HG03460 (cell line): ENCODE data around the gene ORMDL1.
"Not testable (repeated sequence)": the region's sequence is repeated elsewhere in the genome, so short reads cannot be mapped to it uniquely, and the experiment has no call there.

Experiments used
- ATAC-seq: cut with Tn5 transposase; IDR thresholded peaks from one replicate; pipeline ENCODE4 v1.9.1; 2021; ENCODE audit not compliant: unreplicated experiment

Gene ORMDL1

DNA sequence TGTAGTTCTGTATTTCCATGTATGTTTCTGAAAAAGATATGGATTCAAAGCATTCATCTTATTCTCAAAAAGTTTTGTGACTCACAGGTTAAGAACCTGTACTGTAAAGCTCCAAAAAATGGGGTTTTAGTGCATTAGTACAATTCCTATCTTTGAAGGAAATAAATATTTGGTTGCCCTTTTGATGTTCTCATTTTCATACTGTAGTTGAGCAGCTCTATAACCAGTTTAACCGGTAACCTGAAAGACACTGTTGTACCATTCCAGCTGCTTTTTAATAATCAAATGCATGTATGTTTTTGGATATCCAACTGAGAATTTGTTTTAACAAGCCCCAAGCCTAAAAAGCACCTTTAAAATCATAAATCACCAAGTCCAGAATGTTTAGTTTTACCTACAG, 11.9 kb downstream of the ORMDL1 start:
- no peak for ATAC-seq

DNA sequence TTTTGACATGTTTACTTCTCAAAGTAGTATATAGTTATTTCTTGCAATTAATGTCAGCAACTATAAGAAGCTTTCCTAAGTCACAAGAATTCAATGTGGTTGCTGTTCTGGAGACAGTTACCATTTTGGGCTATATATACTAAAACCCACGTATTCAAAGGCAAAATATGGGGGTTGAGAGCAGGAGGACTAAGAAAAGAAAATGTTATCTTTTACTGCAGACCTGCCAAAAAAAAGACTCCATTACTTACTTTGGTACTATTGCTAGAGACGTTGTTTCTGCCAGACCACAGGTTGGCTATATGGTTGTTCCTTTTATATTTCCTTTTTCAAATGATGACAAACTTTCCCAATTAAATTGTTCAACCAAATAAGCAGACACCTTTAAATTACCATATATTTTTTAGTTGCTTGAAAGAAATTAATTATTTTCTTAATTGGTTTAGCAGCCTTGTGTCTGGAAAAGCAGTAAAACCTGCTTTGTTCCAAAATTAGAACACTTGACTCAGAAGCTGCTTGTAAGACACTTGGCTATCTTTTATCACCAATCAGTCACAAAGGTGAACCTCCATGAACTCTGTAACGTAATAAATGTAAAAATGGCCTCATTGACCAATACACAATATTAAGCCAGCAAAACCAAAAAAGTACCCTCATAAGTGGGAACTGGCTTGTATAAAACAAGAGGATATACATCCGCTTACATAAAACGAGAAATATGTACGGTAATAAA, 13.4 kb downstream of the ORMDL1 start:
- no peak for ATAC-seq

DNA sequence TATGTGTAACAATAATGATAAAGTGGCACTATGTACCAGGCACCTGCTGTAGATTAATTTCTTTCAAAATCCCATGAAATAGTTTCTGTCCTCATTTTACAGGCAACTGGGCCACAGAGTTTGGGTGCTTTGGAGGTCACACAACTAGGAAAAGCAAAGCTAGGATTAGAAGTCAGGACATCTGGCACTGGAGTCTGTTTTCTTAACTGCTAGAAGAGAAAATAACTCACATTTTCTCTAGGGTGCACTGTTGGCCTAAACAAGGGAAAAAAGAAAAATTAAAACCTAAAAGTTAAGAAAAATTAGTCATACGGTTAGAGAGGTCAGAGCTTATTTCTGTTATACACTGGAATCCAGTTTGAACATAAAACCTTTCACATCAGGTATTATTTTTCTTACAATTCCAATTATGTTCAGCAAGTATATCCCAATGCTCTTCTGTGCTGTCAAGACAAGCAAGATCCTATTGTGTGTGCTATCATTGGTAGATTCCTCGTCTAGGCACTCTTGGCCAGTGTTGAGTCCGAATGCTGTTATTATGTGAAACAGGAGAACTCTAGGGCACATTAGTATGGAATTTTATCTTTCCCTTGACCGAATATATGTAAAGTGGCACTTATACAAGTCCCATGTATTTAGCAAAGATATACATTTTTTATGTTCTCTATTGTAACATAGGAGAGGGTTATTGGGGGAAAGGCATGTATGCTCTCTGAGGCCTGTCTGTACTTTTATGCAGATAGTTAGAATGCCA, 20.1 kb downstream of the ORMDL1 start:
- no peak for ATAC-seq

DNA sequence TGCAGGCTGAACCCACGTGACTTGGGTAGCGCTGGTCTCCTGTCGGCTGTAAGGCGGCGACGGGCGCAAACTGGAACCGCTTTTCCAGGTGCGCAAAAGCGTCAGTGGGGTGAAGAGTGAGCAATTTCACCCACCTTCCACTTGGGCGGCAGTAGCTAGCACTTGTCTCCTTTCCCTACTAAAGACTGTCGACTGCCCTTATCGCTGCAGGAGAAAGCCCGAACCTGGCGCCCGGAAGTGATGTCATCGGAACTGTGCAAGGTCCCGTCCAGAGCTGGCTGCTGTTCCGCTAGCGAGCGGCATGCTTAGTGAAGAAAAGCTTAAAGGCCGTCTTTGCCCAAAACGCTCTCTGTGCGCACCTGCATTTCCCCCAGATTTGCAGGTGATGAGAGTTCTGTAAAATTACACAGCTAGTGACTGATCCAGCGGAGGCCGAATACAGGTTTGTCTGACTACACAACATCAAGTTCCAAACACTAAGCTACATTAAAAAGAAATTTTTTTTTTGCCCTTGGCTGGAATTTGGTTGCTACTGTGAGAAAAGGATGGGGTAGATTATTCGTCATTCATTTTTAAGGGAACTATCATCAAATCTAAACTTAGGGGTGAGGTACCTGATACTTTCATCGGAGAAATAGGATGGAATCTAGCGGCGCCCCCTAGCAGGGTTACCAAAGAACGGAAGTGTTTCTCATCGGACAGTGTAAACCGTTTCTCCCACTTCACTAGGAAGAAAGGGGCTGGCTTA, 21.4 kb downstream of the ORMDL1 start, which contains the start of gene OSGEPL1:
TSS of gene OSGEPL1 (minus strand) at position 242 of the 748 bp plus-strand sequence. CDS start 1,152 bp downstream, outside the sequence.
- peak; percentile 96 for ATAC-seq

DNA sequence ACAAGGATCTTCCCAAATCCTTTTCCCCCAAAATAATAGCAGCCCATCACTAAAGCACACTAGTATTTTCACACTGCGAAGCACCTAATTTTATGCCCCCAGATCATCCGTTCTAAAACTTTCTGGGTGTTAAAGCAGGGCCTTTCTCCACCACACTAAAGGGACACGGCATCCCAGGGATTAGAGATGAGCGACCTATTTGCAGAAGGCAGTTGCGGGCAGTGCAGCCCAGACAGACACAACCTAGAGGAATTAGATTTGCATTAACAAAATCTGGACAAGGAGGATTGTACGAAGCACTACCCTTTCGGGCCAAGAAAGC, 21.9 kb downstream of the ORMDL1 start:
- ATAC-seq: no peak

DNA sequence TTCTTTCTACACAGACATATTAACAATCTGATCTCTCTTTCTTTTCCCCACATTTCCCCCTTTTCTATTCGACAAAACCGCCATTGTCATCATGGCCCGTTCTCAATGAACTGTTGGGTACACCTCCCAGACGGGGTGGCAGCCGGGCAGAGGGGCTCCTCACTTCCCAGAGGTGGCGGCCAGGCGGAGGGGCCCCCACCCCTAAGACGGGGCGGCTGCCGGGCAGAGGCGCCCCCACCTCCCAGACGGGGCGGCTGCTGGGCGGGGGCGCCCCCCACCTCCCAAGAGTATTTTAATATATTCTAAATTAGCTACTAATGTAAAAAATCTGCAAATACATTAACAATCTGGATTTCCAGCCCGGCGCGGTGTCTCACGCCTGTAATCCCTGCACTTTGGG, 24.0 kb downstream of the ORMDL1 start:
- ATAC-seq: not testable (repeated sequence)

DNA sequence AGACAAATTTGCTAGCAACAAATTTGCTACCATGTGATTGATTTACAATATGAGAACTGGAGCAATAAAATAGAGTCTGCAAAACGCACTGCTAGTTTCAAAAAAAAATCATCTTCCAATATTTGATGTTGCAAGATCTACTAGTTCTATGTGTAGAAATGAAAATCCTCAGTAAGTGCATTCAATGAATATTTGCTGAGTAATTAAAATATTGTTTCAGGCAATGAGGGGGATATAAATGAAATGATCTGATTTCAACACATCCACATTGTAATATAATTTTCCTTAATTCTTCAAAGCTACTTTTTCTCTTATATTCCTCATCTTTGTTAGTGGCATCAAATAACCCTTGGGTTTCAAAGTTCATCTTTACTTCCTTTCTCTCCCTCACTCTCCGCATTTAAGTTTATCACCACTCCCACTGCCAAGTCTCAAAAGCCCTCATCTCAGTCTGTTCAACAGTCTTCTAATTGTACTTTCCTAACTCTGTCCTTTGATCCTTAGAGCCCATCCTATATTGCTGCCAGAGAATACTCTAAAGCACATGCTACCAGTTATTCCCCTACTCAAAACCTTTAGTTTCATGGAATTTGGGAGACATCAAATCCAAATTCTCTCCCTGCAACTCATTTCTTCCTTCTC, 27.7 kb downstream of the ORMDL1 start:
- no peak for ATAC-seq

DNA sequence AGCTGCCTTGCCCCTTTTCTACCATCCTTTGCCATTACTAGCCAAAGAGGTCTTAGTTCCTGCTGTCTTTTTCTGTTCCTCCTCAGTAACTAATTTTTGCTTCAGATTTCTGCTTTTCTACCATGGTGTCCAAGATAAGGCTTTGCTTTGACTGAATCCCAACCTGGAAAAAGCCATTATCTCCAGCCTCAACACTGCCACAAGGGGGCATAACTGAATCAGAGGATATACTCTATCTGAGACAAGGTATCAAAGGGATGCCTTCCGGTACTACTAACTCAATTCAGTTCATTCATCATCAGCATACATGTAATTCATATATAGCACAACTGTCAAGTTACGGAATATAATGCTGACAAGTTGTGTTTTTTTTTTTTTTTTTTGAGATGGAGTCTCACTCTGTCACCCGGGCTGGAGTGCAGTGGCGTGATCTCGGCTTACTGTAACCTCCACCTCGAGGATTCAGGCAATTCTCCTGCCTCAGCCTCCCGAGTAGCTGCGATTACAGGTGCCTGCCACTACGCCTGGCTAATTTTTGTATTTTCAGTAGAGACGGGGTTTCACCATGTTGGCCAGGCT, 33.0 kb downstream of the ORMDL1 start:
- no peak for ATAC-seq

DNA sequence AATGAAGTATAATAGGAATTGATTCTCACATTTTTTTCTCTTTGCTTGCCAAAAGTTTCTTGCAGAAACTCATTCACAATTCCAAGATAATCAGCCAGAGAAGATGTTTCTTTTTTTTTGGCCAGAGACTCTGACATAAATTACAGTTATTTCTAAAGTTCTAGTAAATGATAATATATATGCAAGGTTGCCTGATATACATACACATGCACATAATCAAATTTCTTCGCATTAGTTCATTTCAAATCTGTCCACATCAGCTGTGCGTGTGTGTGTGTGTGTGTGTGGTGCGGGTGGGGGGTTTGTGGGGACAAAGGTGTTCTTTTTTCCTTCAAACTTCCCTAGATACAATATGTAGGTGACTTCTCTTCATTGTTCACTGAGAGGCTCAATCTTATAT, 54.7 kb downstream of the ORMDL1 start:
- no peak for ATAC-seq

DNA sequence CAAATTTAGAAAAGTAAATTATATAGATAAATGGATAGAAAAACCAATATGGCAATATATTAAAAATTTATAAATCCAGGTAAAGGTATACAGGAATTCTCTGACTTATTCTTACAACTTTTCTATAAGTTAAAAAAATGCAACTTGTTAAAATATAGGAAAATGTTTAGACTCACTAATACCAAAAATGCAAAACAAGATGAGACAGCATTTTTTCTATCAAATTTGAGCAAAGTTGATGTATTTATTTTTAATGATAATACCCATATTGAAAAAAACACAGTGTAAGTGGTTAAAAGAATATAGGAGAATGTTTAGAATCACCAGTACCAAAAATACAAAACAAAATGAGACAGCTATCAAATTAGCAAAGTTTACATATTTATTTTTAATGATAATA, 57.3 kb downstream of the ORMDL1 start:
- no peak for ATAC-seq

DNA sequence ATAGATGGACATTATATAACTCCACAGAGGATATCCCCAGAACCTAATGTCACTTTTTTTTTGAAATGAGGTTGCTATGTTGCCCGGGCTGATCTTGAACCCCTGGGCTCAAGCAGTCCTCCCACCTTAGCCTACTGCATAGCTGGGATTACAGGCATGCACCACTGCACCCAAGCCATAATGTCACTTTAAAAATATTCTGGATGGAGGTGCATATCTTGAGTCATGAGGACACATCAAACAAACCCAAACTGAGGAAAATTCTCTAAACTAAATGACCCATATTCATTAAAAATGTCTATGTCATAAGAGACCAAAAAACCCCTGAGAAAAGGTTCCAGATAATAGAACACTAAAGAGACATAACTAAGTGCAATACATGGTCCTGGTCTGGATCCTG, 57.9 kb downstream of the ORMDL1 start:
- no peak for ATAC-seq

DNA sequence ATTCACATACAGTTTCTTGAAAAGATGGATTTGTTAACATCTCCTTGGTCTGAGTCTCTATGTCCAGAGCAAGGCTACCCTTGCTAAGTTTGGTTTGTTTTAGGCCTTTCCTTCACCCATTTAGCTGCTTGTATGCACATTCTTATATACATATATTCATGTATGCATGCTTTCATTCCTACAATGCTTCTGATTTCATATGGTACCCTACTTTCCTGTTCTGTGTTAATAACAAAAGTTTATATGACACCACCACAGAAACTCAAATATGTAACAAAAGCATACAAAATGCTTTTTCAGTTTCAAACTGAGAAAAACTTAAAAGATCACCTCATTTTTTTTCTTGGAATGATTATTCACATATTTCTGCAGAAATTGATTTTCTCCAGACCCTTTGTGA, 60.9 kb downstream of the ORMDL1 start:
- no peak for ATAC-seq
